Stimulated activated CD4-positive, alpha-beta T cell treated with anti-CD3 and anti-CD28 coated beads, Interleukin-1b, Interleukin-23, amount 100 ng/mL, for 1 hour (primary cell): Measurements from ENCODE around the gene TNFRSF25.
"Not testable (repeated sequence)": the region's sequence is repeated elsewhere in the genome, so short reads cannot be mapped to it uniquely, and the experiment has no call there.

Source experiments
- DNase-seq, 2 donors: peaks; one replicate each; pipeline ENCODE4 v3.0.0-alpha.2; 2020; ENCODE audit warnings: low read depth in 2 of 2

TNFRSF25 gene

GRCh38 chr1:6470132-6471085 is 4.4 kb upstream of the TNFRSF25 start:
- DNase-seq = no peak

DNA sequence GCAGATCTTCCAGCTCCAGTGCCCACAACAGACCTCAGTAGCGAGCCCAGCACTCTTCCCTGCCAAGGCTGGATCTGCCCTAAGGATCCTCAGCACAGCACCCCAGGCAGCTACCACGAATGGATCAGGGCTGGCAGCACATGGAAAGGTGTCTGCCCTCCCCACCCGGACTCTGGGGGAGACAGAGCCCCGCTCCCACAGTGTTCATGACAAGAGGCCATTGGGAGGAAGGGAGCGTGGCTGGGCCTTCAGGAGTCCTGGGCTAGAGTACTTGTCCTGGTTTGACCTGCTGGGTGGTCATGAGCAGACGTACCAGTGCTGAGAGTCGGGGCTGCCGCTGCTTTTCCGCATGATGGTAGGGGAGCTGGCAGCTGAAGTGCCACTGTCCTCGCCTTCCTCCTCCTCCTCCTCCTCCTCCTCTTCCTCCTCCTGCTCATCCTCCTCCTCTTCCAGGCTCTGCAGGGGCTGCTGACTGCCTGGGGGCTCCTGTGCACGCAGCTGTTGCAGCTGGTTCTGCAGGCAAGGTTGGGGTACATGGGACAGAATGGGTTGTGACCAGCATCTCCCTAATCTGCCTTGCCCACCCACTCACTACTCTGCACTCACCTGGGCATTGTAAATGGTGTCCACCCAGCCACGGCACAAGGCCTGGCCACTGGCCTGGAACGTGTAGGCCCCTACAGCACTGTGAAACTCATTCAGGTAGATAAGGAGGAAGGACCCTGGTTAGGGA is 2.9 kb upstream of the TNFRSF25 start:
- DNase-seq = no peak

DNA sequence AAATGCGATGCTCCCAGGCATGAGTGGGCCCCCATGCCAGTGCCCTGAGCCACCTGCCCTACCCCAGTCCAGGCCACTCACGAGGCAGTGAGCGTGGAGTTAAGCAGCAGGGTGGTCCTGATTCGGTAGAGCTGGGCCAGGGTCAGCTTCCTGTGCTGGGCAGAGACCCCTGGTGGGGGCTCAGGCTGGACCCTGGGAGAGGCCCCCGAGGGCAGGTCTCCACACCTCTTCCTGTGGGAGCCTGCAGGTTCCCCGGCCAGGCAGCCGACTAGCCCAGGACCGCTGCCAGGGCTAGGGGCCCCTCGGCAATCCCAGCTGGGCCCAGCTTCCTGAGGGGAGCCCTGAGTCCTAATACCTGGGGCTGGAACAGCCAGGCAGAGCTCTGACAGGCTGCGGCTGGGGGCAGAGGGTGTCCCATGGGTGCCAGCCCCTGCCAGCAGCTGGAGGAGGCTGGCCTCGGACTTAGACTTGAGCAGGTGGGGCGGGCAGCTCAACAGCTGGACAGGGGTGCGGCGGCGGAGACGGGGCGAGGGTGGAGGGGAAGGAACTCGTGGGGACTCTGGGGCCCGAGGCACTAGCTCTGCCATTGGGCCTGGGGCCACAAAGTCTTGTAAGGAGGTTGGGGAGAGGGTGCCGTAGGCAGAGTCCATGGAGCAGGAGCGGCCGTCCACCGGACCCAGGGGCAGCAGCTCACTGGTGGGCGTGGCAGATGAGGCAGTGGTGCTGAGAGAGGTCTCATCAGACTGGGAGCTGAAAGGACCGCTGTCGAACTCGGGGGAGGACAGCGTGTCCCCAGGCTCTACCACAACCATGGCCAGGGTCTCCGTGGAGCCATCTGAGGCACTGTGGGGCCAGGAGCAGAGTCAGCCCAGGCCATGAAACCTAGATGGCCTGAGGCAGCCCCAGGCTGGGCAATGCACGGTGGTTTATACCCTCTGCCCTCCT is 2.0 kb upstream of the TNFRSF25 start:
- DNase-seq = no peak

- DNase-seq = no peak
Measured at GRCh38 chr1:6467224-6467623, 1.3 kb upstream of the TNFRSF25 start.

GRCh38 chr1:6466751-6467150 is 778 bp upstream of the TNFRSF25 start:
- no peak for DNase-seq

GRCh38 chr1:6465461-6466005 is 440 bp downstream of the TNFRSF25 start:
- no peak for DNase-seq

DNA sequence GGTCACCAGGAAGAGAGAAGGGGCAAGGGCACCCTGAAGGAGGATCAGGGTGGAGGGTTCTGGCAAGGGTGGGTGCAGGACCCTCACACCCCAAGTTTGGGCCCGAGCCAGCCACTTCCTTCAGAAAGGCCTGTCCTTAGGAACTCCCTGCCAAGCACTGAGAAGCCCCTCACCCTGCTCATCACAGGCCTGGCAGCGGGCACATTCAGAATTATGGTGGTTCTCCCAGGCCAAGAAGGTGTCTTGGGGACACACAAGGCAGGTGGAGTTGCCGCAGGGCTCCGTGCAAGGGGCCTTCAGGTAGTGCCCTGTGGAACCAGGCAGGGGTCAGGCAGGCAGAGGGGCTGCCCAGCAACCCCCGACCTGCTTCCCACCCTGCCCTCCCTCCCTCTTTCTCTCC is 1.1 kb downstream of the TNFRSF25 start:
- DNase-seq = no peak

DNA sequence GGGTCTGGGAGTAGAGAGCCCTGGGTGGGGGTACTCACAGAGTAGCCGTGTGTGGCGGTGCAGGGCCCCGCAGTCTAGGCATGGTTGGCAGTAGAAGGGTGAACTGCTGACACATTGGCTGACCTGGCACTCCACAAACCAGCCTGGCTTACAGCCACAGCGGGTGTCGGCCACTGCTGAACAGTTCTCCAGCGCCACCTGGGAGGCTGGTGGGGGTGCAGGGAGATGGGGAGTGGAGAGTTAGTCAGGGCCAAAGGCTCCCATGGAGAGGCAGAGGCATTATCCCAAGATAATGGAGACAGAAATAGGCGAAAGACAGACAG is 1.5 kb downstream of the TNFRSF25 start:
- DNase-seq = no peak

GRCh38 chr1:6463120-6463412 is 2.9 kb downstream of the TNFRSF25 start:
- DNase-seq = no peak

DNA sequence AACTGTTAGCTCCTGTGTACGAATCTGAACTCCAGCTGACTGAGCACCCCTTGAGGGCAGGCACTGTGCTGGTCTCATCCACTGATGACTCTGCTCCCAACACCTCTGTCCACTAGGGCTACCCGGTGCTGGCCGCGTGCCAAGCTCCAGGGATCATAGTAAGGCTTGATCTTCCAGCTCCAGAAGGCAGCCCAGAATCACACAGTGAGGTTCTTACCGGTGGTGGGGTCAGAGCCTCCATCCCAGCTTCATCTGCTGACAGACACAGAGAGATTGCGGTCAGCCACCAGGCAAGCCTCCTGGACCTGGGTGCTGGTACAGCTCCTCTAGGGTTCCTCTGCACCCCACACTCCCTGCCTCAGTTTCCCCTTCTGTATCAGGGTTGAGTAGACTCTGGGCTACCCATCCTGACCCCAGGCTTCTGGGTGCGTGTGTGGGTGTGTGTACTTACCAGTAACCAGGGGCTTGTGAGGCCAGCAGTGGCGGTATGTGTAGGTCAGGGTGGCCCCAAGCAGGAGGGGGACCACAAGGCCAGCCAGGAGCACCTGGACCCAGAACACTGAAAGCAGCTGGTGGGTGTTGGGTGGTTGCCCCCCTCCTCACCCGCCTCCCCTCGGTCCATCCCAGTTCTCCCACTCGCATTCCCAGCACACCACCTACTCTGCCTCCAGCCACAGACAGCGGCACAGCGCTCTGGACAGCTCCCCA is 3.4 kb downstream of the TNFRSF25 start:
- no peak for DNase-seq

- DNase-seq = no peak
Measured at GRCh38 chr1:6461538-6462411, 4.2 kb downstream of the TNFRSF25 start.

DNA sequence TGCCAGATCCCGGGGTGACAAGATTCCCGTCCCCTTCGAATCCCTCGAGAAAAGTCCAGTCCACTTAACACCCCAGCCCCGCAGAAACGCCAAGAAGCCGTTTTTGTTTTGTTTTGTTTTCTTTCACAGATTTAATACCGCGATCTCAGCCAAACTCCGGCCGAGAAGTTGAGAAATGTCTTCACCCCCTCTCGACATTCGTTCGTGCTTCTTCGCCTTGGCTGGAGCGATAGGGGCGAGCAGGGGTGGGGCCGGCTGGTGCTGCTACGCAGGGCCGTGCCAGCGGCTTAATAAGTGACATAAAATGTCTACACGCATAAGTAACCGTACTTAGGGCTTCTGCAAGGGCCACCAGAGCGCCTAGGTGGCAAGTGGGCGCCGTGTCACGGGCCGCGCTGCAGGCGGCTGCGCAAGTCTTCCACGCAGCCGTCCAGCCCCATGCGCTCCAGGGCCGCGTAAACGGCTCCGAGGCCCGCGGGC is 4.9 kb downstream of the TNFRSF25 start:
- no peak for DNase-seq

DNA sequence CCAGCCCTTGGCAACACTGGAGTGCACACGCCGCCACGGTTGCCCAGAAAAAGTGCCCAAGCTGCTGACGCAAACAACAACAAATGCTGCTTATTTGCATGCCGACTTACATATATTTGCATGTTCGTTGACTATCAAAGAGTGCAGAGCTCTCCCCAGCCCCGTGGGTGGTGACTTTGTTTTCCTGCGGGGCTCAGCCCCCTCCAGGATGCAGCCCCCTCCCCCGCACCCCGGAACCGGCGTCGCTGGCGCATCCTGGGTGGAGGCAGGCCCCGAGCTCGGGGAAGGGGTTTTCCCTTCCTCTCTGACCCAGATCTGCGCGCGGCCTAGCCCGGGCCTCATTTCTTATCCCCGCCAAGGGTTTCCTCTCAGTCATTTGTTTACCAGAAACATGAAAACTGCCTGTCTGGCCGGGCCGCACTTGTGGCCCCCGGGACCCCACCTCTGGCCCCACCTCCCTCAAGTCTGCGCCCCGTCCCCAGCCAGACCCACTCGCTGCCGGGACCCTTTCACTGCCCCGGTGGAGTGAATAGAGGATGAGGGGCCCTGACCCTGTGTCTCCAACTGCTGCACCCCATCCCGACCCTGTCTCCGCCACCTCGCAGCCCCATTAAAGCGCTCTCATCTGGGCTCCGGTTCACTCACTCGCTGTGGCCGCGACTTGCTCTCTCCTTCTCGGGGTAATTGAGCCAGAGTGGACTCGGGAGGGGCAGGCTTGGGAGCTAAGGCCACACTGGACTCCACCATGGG is 5.5 kb downstream of the TNFRSF25 start:
- DNase-seq = peak; percentile 79 to 89

DNA sequence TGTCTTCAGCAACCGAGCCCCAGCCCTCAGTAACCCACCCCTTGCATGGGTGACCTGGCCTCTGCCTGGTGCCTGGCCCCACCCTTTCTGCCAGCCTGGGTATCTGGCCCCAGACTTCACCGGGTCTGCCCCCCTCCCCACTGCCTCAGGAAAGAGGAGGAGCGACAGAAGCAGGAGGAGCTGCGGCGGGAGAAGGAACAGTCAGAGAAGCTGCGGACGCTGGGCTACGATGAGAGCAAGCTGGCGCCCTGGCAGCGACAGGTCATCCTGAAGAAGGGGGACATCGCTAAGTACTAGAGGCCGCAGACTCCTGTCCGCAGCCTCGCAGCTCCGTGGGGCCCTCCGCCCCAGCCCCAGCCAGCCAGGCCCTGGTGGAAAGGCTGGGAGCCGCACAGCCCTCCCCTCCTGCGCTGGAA is 6.1 kb downstream of the TNFRSF25 start:
- peak in 1 of 2 donors; percentile 47 for DNase-seq

- no peak for DNase-seq
Measured at GRCh38 chr1:6456800-6457466, 9.0 kb downstream of the TNFRSF25 start.

DNA sequence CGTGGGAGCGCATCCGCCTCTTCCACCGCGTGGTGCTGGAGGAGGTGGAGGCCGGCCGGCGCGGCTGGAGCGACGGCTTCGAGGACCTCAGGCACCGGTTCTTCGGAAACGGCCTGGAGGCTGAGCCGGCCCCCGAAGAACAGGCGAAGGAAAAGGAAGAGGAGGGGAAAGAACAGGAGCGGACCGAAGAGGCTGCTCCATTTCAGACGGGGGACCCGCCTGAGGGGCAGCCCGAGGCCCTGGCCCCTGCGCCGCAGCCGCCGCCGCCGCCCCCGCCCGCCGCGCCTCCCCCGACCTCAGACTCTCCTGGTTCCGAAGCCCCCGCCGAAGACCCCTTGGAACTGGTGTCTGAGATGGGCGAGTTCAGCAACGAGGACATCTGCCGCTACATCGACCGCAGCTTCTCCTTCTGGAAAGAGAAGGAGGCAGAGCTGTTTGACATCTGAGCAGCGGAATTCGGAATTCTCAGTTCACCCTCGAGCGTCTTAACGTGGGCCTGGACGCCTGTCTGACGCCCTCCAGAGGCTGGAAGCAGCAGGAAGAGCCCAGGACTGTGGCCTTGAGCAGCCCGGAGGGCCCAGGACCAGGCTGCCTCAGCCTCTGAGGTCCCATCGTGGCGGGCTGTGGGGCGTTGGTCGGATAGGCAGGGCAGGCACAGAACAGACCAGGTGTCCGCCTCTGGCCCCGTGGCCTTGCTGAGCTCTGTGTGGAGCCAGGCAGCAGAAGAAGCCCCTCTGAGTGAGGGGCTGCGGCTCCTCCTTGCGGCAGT is 10.0 kb downstream of the TNFRSF25 start:
- DNase-seq = not testable (repeated sequence)

- DNase-seq = no peak
Measured at GRCh38 chr1:6454856-6455751, 10.9 kb downstream of the TNFRSF25 start.
